Mucosa of stomach (tissue), 1 donor: Measurements from ENCODE around the gene RMDN2.

ENCODE experiments used
- H3K27me3 ChIP-seq: one replicate; pipeline ENCODE4 v1.7.0; 2013; ENCODE audit warnings: mild to moderate bottlenecking, low read length; ENCODE audit not compliant: control insufficient read depth, insufficient read depth
- H3K36me3 ChIP-seq: one replicate; pipeline ENCODE4 v1.7.0; 2013; ENCODE audit warnings: low read length; ENCODE audit not compliant: control insufficient read depth, insufficient read depth
- H3K4me1 ChIP-seq: one replicate; pipeline ENCODE4 v1.7.0; 2013; ENCODE audit warnings: mild to moderate bottlenecking, low read length; ENCODE audit not compliant: control insufficient read depth, insufficient read depth
- H3K4me3 ChIP-seq: one replicate; pipeline ENCODE4 v1.7.0; 2013; ENCODE audit warnings: low read length
- H3K9ac ChIP-seq: one replicate; pipeline ENCODE4 v1.7.0; 2013; ENCODE audit warnings: mild to moderate bottlenecking, low read length, moderate library complexity
- H3K9me3 ChIP-seq: one replicate; pipeline ENCODE4 v1.7.0; 2013; ENCODE audit warnings: mild to moderate bottlenecking, low read length, moderate library complexity; ENCODE audit not compliant: control insufficient read depth
- donor health status: Pancreatic carcinoma.

Gene RMDN2

DNA sequence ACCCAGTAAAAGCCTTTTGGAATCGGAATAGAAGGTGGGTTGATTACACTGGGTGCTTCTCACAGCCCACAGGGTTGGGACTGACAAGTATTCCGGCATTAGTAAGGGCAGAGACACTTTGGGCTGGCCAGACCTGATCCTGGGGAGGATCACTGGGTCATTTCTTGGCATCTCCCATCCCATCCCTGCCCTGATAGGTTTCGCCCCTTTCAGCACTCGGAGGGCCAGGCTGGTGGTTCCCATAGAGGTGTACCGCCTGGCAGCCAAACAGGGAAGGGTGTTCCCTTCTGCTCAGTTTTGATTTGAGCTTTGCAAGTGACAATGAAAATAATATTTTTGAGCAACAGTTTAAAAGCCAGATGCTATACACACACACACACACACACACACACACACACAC lies 113.6 kb downstream of the RMDN2 start:
- Histone ChIP-seq H3K36me3 (no peaks in the 10 kb centered on the region), H3K27me3 (peaks cover 17% of the 10 kb centered on the region), H3K4me1 (no peaks in the 10 kb centered on the region), H3K9ac (no peak overlapping the region), H3K9me3 (no peaks in the 10 kb centered on the region), H3K4me3 (no peak overlapping the region)

DNA sequence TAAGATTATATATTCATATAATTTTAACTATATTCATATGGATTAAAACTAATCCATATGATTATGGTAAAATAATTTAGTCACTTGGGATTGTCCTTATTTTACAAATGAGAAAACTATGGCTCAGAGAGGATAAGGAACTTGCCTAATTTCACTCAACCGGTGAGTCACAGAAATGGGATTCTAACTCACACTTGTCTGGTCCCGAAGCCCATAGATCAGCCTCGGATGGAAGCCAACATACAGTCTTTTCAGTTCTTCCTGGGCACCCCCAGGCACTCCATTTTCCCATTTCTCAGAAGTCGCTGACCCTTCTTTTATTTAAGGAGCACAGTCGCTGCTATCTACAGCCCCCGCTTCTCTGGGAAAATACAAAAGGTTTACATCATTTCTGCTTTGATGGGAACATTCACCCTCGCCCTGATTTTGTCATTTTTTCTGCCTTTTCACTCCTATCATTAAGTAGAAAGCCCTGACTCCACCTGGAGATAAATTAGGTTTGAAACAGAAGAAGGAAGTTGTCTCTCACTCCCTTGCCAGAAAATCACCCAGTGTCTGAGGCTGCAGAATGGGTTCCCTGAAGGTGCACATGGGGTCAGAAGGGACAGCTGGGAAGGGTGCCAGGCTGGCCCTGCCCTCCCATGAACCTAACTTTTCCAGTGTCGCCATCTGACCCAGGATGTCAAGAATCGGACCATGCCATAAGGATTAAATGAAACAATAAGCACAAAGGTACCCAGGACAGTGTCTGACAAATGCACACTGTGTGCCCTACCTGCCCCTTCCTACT lies 114.2 kb downstream of the RMDN2 start:
- H3K4me1 ChIP-seq, result no peaks in the 10 kb centered on the region
- no peaks in the 10 kb centered on the region for H3K36me3 ChIP-seq
- H3K9me3 ChIP-seq, result no peaks in the 10 kb centered on the region
- no peak overlapping the region for H3K4me3 ChIP-seq
- H3K9ac ChIP-seq, result no peak overlapping the region
- peaks cover 17% of the 10 kb centered on the region for H3K27me3 ChIP-seq

DNA sequence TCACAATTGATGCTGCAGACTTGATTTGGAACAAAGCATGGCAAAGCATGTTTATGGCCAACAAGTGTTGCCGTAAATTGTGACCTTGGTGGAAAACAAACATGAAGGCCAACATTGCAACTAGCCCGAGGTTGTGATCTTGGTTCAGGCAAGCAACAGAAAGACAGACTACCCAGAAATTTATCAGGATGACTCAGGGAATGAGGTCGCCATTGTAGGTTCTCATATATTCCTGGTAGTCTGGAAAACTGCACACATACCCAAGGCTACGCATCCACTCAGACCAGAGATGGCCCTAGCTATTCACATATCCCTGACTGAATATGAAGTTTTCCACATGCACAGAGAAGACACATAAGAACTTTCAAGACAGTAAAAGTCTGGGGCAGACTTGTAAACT lies 120.7 kb downstream of the RMDN2 start:
- H3K9me3 ChIP-seq, result no peaks in the 10 kb centered on the region

DNA sequence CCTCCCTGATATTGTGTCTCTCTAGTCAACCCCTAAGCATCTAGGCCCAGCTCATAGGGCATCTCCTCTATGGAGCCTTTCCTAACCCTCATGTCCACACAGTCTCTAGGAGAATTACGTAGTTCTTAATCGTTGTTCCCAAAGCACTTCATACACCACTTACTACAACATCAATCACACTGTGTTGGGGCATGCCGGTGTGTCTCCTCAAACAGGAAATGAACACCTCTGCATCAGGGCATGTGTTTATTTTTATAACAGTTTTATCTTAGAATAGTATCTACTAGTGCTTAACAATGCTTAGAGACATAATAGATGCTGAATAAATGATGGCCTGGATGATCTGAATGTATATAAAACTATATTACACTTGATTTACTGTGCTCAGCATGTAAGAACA lies 131.1 kb downstream of the RMDN2 start:
- Histone ChIP-seq H3K9ac (no peak overlapping the region), H3K4me1 (no peaks in the 10 kb centered on the region), H3K9me3 (no peaks in the 10 kb centered on the region), H3K27me3 (no peaks in the 10 kb centered on the region), H3K36me3 (no peaks in the 10 kb centered on the region), H3K4me3 (no peak overlapping the region)

More for the DNA sequence above, 120.7 kb downstream of the RMDN2 start:
- no peak overlapping the region for H3K4me3 ChIP-seq
- H3K36me3 ChIP-seq, result no peaks in the 10 kb centered on the region
- no peaks in the 10 kb centered on the region for H3K27me3 ChIP-seq
- no peak overlapping the region for H3K9ac ChIP-seq
- no peaks in the 10 kb centered on the region for H3K4me1 ChIP-seq

DNA sequence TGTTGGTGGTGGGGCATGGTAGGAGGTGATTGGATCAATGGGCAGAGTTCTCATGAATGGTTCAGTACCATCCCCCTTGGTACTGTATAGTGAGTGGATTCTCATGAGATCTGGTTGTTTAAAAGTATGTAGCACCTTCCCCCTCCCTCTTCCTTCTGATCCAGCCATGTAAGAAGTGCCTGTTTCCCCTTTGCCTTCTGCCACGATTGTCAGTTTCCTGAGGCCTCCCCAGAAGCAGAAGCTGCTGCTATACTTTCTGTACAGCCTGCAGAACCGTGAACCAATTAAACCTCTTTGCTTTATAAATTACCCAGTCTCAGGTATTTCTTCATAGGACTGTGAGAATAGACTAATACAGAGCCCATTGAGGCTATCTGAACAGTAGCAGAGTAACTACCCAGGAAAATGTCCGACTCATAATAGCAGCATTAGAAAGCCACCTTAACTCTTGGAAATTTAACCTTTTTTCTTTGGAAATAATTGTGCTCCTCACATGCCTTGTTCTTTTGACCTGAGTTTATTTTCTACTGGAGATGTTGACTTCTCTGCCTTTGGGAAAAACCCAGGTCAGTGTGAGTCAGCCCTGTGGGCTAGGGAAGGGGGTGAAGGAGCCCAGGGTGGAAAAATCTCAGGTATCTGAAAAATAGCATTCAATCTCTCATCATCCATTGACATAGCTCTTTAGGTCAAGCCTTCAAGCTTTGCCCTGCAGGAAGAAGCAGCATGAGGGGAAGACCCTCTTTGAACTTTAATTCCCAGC lies 132.7 kb downstream of the RMDN2 start:
- Histone ChIP-seq H3K27me3 (no peaks in the 10 kb centered on the region), H3K36me3 (no peaks in the 10 kb centered on the region), H3K4me3 (no peak overlapping the region), H3K9me3 (no peaks in the 10 kb centered on the region), H3K9ac (no peak overlapping the region), H3K4me1 (no peaks in the 10 kb centered on the region)

DNA sequence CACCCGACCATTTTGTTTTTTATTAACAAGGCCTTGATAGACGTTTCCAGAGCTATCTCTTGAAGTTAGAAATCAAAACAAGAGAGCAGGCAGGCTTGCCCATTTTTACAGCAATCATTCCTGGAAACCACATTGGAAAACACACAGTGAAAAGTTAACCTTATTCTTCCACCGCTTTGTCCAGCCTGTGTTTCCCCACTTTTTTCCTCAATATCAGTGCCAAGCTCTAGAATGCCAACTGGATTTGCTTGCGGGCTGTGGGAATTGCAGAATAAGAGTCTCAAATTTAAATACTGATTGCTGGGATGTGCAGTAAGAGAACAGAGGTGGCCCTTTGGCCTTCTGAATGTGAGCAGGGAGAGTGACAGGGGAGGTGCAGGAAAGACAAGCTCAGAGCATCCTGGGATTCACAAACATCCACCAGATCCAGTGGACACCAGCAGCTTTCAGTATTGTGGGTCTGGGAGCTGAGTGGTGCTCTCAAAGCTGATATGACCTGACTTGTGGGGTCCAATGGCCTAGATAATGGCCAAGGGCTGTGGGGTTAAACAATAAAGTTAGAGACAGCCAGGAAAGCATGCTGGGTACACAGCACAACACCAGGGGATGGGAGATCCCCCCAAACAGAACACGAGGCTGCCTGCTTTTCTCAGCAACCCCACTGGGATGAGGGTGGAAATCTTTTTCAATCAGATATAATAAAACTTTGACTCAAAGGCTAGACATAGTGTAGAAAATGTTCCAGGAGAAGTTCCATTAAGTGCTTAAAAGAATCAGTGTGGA lies 135.3 kb downstream of the RMDN2 start:
- Histone ChIP-seq H3K9me3 (no peaks in the 10 kb centered on the region), H3K9ac (no peak overlapping the region), H3K4me1 (no peaks in the 10 kb centered on the region), H3K27me3 (no peaks in the 10 kb centered on the region), H3K4me3 (no peak overlapping the region), H3K36me3 (no peaks in the 10 kb centered on the region)

DNA sequence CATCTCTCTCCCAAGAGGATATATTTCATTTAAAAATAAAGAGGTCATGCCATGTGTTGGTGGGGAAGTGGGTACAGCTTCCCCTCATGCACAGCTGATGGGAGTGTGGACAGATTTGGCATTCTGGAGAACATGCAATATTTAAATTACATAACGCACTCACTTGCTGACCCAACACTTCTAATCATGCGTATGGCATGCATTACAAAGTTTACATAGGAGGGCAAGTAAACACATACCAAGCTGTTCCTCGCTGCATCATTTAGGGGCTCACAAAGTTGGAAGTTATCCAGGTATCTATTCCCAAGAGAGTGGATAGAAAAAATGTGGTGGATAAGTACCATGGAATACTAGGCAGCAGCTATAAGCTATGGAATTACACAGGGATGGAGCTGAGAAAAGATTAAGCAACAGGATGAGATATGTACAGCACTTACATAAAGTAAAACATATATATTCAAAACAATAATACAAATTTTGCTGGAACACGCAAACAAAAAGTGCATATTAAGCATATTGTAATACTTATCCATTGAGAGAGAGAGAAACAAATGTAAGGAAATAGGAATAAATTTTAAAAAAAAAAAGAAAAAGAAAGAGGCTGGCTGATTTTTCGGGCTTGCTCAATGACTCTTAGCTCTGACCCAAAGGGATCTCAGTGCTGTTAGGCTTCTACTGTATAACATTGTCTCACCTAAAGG lies 139.9 kb downstream of the RMDN2 start:
- no peaks in the 10 kb centered on the region for H3K27me3 ChIP-seq
- H3K4me3 ChIP-seq, result no peak overlapping the region
- H3K9ac ChIP-seq, result no peak overlapping the region
- no peaks in the 10 kb centered on the region for H3K36me3 ChIP-seq
- no peaks in the 10 kb centered on the region for H3K4me1 ChIP-seq
- no peaks in the 10 kb centered on the region for H3K9me3 ChIP-seq

DNA sequence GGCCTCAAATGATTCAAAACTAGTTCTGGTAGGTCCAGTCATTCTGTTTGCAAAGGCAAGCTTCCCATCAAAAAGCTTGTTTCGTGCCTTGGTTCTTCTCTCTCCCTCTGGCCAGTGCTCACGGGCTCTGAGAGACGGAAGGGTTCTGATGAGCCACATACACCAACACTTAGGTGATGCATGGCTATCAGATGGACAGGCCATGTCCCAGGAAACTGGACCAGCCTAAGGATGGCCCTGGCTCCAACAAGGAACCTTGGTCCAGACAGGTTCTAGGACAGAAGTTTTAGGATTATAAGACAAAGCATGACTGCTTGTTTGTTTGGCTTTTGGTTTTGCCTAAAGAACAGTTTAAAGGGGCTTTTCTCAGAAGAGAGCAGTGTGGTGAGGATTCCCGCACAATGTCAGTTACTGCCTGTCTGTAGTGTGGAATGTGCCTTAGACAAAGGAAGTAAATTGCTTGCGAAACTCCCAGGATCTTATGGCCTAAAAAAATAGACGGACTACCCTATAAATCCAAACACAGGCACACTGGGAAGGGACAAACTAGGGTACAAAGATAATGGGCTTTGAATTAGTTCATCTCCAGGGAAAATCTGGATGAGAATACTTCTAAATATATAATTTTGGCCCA lies 140.5 kb downstream of the RMDN2 start:
- H3K4me1 ChIP-seq, result no peaks in the 10 kb centered on the region
- H3K27me3 ChIP-seq, result no peaks in the 10 kb centered on the region
- no peak overlapping the region for H3K4me3 ChIP-seq
- H3K9ac ChIP-seq, result no peak overlapping the region
- no peaks in the 10 kb centered on the region for H3K9me3 ChIP-seq
- no peaks in the 10 kb centered on the region for H3K36me3 ChIP-seq

DNA sequence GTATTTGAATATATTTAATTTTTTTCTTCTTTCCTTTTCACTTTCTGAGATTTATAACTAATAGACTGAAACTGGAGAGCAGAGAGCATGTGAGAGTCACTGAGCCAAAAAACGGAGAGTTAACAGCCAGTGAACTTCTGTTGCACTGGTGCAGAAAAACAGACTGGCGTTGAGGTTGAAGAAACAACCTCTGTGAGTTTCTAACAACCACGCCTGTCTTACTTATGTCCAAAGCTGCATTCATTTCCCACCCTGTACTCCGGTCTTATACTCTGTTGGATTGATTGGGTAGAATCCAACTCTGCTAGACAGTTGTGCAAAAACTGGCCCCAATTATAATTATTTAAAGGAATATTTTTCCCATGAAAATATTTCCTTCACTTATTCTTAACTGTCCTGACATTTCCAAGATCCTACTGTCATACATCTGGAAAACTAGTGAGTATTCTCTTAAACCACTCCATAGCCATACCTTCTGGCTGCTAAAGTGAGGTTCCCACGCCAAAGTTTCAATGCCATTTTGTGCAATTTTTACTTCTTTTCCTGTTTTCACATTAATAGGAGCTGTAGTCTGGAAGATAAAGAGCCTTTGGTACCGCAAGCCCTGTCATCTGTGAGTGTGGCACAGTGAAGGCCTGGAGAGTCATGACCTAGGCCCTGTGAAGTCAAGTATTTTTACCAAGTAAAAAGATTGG lies 141.5 kb downstream of the RMDN2 start:
- Histone ChIP-seq H3K9ac (no peak overlapping the region), H3K4me3 (no peak overlapping the region), H3K4me1 (no peaks in the 10 kb centered on the region), H3K9me3 (no peaks in the 10 kb centered on the region), H3K27me3 (no peaks in the 10 kb centered on the region), H3K36me3 (no peaks in the 10 kb centered on the region)
